PFSK-1 (cell line): ENCODE data around the gene TAC4.

ENCODE experiments used
- FOXP2 ChIP-seq: optimal IDR thresholded peaks from 2 replicates; pipeline ENCODE3; 2011; ENCODE audit warnings: borderline replicate concordance, control low read depth, inconsistent platforms; ENCODE audit not compliant: insufficient read depth; ENCODE audit errors: extremely low read length, extremely low read depth
- POLR2AphosphoS5 ChIP-seq: IDR thresholded peaks from 2 replicates; pipeline ENCODE4 v1.6.1; 2012; ENCODE audit warnings: low read depth, mild to moderate bottlenecking, control low read depth, low read length, moderate library complexity
- REST ChIP-seq, 2 experiments: IDR thresholded peaks; 2 replicates each; pipeline versions ENCODE4 v1.6.1 to v1.8.0; 2011 to 2012; ENCODE audit warnings: low read depth in 2 of 2, low read length in 2 of 2, control low read depth in 1 of 2, inconsistent platforms in 1 of 2, mild to moderate bottlenecking in 1 of 2, moderate library complexity in 1 of 2; ENCODE audit not compliant: insufficient read depth in 1 of 2
- SIN3A ChIP-seq: IDR thresholded peaks from 2 replicates; pipeline ENCODE4 v1.6.1; 2012; ENCODE audit warnings: mild to moderate bottlenecking, low read length, moderate library complexity, borderline replicate concordance; ENCODE audit not compliant: insufficient read depth
- TAF1 ChIP-seq: IDR thresholded peaks from 2 replicates; pipeline ENCODE4 v1.6.1; 2012; ENCODE audit warnings: low read length, control low read depth, borderline replicate concordance; ENCODE audit not compliant: insufficient read depth

TAC4 gene

GRCh38 chr17:49854126-49854525, 6.3 kb upstream of the TAC4 start:
- TF ChIP-seq SIN3A (no peak), TAF1 (no peak), POLR2AphosphoS5 (no peak), REST (IDR thresholded peaks at IDR 0.05; ENCODE audit: insufficient read depth in 1 of 2, low read depth in 2 of 2, low read length in 2 of 2) (no peak), FOXP2 (no peak)

- TF ChIP-seq SIN3A (no peak), TAF1 (no peak)
Observed at GRCh38 chr17:49853470-49854015, 5.7 kb upstream of the TAC4 start.

DNA sequence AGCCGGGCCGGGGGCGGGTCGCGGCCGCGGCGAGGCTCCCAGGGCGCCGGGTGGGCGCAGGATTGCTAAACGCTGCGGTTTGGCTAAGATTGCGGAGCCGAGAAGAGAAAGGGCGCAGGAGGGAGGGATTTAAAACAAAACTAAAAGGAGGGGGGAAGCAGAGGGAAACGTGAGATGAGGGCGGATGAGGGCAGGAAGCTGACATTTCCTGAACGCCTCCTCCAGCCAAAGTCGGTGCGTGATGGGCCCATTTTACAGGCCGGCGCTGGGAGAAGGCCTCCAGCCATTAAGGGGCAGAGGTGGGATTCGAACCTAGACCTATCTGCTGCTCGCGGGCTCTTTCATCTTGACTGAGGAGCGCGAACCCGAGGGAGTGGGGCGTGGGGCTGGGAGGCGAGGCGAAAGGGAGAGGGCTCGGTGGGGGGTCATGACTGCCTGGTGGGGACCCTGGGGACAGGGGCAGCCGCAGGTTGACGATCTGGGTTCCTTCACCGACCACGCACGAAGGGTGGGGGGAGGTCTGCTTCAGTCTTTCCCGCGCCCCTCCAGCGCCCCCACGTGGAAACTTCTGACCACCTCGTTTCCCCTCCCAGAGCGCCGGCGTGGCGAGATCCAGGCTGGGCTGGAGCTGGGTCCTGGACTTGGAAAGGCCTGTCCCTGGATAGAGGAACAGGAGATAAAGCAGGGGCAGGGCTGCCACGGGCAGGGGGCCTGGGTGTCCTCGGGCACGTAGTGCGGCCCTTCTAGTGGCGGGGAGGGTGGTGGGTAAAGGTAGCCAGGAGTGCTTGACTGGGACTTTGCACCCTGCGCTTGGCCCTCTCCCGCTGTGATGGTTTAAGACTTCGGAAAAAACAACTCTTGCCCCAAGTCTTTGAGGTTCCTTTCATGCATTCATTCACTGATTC, 3.8 kb upstream of the TAC4 start:
- TF ChIP-seq REST (IDR thresholded peaks at IDR 0.05; ENCODE audit: insufficient read depth in 1 of 2, low read depth in 2 of 2, low read length in 2 of 2) (no peak), POLR2AphosphoS5 (no peak), TAF1 (no peak), SIN3A (no peak), FOXP2 (no peak)

- TF ChIP-seq POLR2AphosphoS5 (no peak), REST (IDR thresholded peaks at IDR 0.05; ENCODE audit: insufficient read depth in 1 of 2, low read depth in 2 of 2, low read length in 2 of 2) (no peak), FOXP2 (no peak), SIN3A (no peak), TAF1 (no peak)
Observed at GRCh38 chr17:49850772-49851386, 3.0 kb upstream of the TAC4 start.

DNA sequence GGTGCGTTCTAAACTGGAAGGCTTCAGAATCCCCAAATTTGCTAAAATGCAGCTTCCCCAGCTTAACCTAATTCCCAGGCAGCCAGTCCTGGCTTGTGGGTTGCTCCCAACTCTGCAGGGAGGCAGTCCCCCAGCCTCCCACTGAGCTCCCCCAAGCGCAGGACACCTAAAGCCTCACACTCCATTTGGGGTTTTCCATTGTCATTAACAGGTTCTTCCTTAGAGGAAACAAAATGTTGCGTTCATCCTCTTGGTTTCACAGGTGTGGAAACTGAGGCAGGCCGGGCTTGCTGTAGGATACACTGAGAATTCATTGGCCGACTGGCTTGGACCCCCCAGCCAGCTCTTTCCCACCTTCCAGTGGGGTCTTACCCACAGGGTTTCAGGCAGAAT, 2.3 kb upstream of the TAC4 start:
- TF ChIP-seq POLR2AphosphoS5 (no peak), REST (IDR thresholded peaks at IDR 0.05; ENCODE audit: insufficient read depth in 1 of 2, low read depth in 2 of 2, low read length in 2 of 2) (no peak), SIN3A (no peak)
